Activated CD4-positive, alpha-beta T cell treated with anti-CD3 and anti-CD28 coated beads, Interleukin-2, amount 10 ng/mL, durations not matched to agents 24 days and 14 days (primary cell): ENCODE data around the gene LRRC28. TPM values are rescaled to one million over a fixed set of nuclear protein-coding genes. Genes with fewer than 3 reads are reported as not detected.

Experiments used
- total RNA-seq: library from RNA; stranded (reverse); gene quantifications from 2 replicates; pipeline ENCODE4 v1.2.3, GENCODE V29; 2022

Gene LRRC28
- total RNA-seq, 1 donor from 2014 or later: 15.1 TPM

Other genes starting within 250 kb of the LRRC28 start
- gene PGPEP1L, start 243.7 kb upstream of the LRRC28 start, total RNA-seq: not detected in 2 replicates
- gene SYNM, start 146.4 kb upstream of the LRRC28 start, total RNA-seq: 0.79 and 1.1 TPM in 2 replicates
- 4.7 and 6.0 TPM in 2 replicates for gene TTC23, start 1.9 kb upstream of the LRRC28 start, total RNA-seq